ENCODE results near the gene PAX7. TPM values are rescaled to one million over a fixed set of nuclear protein-coding genes. Genes with fewer than 3 reads are reported as not detected.

PAX7 gene
- total and polyA plus RNA-seq, 11 donors, result not detected

- Histone ChIP-seq H3K4me3 (no peak overlapping the region), H3K36me3 (no peaks in the 10 kb centered on the region), H3K27ac (no peak overlapping the region), H3K4me1 (no peaks in the 10 kb centered on the region), H3K9me3 (peaks cover 0 to 4% (median 0%) of the 10 kb centered on the region in 12 donors), H3K27me3 (peaks cover 7 to 82% (median 30%) of the 10 kb centered on the region in 9 donors)
- no peak for ATAC-seq
- 51 to 74% (median 66%) methylated on average over 8 of the region's 8 CpGs for WGBS, 4 donors
- TF ChIP-seq POLR2A (IDR thresholded peaks at IDR 0.05), result no peak
- no peak for TF ChIP-seq CTCF (IDR thresholded peaks at IDR 0.05)
- no peak for DNase-seq
- intact Hi-C loops (cut with DNase I), result no loop called here
Measured at GRCh38 chr1:18611311-18611710, 19.3 kb upstream of the PAX7 start.

GRCh38 chr1:18612073-18612472, 18.6 kb upstream of the PAX7 start:
- intact Hi-C loops (cut with DNase I), result no loop called here
- H3K27me3 ChIP-seq, result peaks cover 7 to 86% (median 30%) of the 10 kb centered on the region in 9 donors
- no peak for ATAC-seq
- H3K9me3 ChIP-seq, result peaks cover 0 to 4% (median 0%) of the 10 kb centered on the region in 12 donors
- no peak overlapping the region for H3K4me3 ChIP-seq
- no peak overlapping the region for H3K27ac ChIP-seq
- H3K36me3 ChIP-seq, result no peaks in the 10 kb centered on the region
- no peaks in the 10 kb centered on the region for H3K4me1 ChIP-seq
- WGBS, 4 donors, result 21 to 25% (median 22%) methylated on average over 8 of the region's 8 CpGs
- no peak for TF ChIP-seq CTCF (IDR thresholded peaks at IDR 0.05)
- no peak for TF ChIP-seq POLR2A (IDR thresholded peaks at IDR 0.05)
- no peak for DNase-seq

GRCh38 chr1:18614069-18614735, 16.4 kb upstream of the PAX7 start:
- Histone ChIP-seq H3K4me1 (no peaks in the 10 kb centered on the region), H3K9me3 (no peaks in the 10 kb centered on the region), H3K36me3 (no peaks in the 10 kb centered on the region), H3K4me3 (no peak overlapping the region), H3K27me3 (peaks cover 3 to 82% (median 26%) of the 10 kb centered on the region in 9 donors), H3K27ac (no peak overlapping the region)
- DNase-seq (no peak), ATAC-seq (no peak)
- intact Hi-C loops (cut with DNase I), result no loop called here
- TF ChIP-seq CTCF (IDR thresholded peaks at IDR 0.05), result no peak
- no peak for TF ChIP-seq POLR2A (IDR thresholded peaks at IDR 0.05)
- WGBS, 4 donors, result 71 to 75% (median 74%) methylated on average over 7 of the region's 7 CpGs

- WGBS, 4 donors, result 58 to 69% (median 67%) methylated on average over 10 of the region's 10 CpGs
- H3K4me3 ChIP-seq, result no peak overlapping the region
- ATAC-seq (no peak), DNase-seq (no peak)
- no peak overlapping the region for H3K27ac ChIP-seq
- peaks cover 0 to 86% (median 37%) of the 10 kb centered on the region in 9 donors for H3K27me3 ChIP-seq
- no peaks in the 10 kb centered on the region for H3K4me1 ChIP-seq
- H3K9me3 ChIP-seq, result no peaks in the 10 kb centered on the region
- no peaks in the 10 kb centered on the region for H3K36me3 ChIP-seq
- TF ChIP-seq CTCF (IDR thresholded peaks at IDR 0.05), result no peak
- TF ChIP-seq POLR2A (IDR thresholded peaks at IDR 0.05), result no peak
- intact Hi-C loops (cut with DNase I), result no loop called here
Measured at GRCh38 chr1:18618546-18619466, 11.8 kb upstream of the PAX7 start.

Data from heart left ventricle (tissue), 16 donors.